HG03558 (cell line): ENCODE results near the gene GLG1.
"Not testable (repeated sequence)": the region's sequence is repeated elsewhere in the genome, so short reads cannot be mapped to it uniquely, and the experiment has no call there.

Source experiments
- ATAC-seq: cut with Tn5 transposase; IDR thresholded peaks from one replicate; pipeline ENCODE4 v1.9.1; 2021; ENCODE audit warnings: moderate number of reproducible peaks; ENCODE audit not compliant: unreplicated experiment; ENCODE audit errors: extremely low read depth

GLG1 gene

DNA sequence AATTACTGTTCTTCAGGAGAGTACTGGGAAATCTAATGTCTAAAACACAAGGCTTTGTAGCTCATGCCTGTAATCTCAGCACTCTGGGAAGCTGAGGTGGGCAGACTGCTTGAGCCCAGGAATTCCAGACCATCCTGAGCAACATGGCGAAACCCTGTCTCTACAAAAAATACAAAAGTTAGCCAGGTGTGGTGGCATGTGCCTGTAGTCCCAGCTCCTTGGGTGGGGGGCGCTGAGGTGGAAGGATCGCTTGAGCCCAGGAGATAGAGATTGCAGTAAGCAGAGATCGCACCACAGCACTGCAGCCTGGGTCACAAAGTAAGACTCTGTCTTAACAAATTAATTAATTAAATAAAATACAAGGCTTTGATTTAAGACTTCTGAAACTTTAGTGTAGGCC is 60.8 kb downstream of the GLG1 start:
- ATAC-seq = not testable (repeated sequence)

DNA sequence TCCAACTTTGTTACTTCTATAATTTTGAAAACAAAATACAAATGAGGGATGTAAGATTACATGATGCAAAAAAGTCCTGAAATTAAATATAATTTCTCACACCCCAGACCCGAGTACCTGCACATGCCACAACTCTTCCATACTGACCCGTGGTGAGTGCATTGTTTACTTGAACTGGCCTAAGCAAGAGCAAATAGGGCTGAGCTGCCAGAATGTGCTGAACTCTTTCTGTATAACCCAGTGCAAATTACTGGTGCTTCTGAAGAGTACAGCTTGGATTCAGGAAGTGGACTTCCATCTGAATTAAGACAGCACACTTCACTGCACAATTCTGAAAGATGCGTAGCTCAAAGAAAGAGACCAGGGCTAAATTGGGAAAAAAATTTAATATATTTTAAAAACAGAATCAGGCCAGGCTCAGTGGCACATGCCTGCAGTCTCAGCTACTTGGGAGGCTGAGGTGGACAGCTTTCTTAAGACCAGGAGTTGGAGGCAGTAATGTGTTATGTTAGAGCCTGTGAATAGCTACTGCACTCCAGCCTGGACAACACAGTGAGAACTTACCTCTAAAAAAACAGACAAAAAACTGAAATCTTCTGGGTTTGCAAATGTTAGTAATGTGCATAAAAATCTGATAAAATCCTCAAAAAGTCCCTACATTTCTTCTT is 63.9 kb downstream of the GLG1 start:
- ATAC-seq = not testable (repeated sequence)

DNA sequence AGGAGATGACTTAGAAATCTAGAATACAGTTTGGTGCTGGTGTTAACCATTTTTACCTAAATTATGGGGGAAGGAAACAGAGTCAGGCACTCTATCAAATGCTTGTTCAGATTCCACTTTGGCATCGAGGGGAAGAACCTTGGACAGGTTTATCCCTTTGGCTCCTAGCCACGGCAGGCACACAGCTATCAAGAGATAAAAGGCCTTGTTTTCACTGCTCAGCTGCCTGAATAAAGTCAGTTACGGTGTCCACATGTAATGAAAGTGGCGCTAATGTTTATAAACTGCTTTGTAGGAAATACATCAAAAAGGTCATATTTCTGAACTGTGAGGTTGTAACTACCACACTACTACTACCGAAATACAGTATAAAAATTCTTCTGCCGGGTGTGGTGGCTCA is 66.3 kb downstream of the GLG1 start:
- not testable (repeated sequence) for ATAC-seq

DNA sequence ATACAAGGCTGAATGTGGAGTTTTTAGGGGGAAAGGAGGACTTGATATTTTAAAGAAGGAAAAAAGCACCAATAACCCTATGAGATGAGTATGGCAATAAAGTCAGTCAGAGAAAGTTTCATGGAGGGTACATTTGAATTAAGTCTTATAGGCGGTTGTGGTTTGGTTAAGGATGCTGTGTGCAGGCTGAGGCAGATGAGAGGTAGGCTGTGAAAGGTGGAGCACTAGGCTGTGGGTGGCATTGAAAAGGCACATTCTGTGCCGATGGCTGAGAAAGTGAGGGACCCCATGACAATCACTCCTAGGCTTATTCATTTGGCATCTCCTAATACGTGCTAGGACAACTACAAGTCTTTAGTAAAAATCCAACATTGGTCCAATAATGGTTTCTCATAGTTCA is 68.1 kb downstream of the GLG1 start:
- ATAC-seq = not testable (repeated sequence)

DNA sequence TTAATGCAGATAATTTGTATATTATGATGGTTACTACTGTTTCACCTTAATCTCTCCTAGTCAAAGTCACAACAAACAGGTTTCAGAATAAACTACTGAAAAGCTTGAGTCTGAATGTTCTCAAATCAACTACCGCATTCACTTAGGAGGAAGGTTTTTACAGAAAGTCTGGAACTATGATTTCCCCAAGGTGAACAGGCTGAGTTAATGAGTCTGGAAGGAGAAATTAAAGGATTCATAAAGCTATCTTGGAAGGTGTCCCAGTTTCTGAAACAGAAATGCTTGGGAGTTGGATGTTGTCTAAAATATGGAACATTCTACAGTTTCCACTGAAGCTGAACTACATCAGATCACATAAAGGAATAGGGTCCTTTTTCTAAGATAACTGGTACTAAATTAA is 69.2 kb downstream of the GLG1 start:
- ATAC-seq = not testable (repeated sequence)

DNA sequence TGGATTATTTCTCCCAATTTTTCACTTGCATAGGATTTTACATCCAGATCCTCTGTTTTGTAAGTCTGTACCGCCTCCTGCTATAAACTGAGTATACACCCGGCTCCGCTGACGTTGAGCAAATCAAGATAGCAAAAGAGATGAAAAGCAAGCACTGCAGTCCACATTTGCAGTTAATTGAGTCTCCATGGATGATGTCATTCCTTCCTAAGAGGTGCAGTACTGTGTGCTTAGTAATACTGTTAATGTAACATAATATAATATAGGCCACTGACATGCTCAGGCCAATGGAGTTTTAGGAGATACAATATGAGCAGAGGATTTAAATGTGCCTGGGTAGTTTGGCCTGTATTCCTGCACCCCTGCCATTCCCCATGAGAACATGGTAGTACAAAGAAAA is 72.3 kb downstream of the GLG1 start:
- not testable (repeated sequence) for ATAC-seq

DNA sequence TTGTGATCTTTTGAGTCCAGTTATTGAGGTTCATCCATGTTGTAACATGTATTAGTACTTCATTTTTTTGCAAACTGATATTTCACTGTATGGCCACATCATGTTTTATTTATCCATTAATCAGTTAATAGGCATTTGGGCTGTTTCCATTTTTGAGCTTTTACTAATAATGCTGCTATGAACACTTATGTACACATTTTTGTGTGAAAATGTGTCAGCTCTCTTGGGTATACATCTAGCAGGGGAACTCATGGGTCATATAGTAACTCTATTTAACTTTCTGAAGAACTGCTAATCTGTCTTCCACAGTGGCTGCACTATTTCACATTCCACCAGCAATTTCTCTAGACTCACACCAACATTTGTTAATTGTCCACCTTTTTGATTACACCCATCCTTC is 82.0 kb downstream of the GLG1 start:
- no peak for ATAC-seq

DNA sequence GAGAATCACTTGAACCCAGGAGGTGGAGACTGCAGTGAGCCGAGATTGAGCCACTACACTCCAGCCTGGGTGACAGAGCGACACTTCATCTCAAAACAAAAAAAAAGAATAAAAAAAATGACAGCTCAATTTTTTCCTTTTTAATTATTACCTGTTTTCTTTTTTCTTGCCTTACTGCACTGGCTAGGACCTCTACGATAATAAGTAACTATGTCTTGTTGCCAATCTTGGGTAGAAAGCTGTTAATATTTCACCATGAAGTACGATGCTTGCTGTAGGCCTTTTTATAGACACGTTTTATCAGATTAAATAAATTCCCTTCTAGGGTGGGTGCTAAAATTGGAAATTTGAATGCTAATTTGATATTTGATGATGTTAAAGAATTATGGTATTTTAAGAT is 82.8 kb downstream of the GLG1 start:
- no peak for ATAC-seq

DNA sequence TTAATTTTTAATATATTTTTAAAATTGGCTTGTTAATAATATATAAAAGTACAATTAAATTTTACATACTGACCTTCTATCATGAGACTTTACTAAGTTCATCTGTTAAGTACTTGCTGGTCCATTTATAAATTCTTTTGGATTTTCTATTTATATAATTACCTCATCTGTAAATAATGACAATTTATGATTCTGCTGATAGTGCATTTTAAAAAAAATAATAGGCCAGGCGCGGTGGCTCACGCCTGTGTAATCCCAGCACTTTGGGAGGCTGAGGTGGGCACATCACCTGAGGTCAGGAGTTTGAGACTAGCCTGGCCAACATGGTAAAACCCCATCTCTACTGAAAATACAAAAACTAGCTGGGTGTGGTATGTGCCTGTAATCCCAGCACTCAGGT is 83.2 kb downstream of the GLG1 start:
- not testable (repeated sequence) for ATAC-seq

DNA sequence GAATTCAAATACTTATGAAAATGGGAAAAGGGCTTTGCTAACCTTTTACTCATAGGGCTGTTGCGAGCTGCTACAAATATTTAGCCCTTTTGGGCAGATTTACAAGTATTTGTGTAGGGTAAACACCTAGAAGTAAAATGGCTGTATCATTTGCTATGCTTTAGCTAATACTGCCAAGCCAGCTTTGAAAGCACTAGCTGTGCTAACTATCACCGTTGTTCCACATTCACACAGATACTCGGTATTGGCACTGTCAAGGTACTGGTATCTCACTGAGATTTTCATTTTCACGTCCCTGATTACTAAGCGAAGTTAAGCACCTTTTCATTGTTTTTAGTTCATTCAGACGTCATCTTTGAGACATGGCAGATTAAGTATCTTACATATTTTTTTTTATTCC is 84.8 kb downstream of the GLG1 start:
- ATAC-seq = no peak

DNA sequence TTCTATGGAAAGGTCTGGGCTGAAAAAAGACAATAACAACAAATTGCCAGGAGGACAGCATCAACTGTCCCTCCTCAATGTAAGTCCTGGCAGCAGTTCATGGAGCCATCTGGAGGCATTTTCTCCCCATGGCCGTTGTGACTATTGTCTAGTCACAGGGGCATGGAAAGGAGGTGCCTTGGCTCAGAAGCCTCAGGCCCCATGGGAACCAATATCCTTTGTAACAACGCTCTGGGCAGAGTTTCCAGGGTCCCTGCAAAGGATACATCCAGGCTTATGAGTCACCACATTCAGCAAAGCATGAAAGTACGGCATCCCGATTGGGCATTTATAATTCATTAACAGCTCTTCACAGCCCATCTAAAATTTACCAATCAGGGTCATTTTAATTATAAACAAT is 85.2 kb downstream of the GLG1 start:
- no peak for ATAC-seq

DNA sequence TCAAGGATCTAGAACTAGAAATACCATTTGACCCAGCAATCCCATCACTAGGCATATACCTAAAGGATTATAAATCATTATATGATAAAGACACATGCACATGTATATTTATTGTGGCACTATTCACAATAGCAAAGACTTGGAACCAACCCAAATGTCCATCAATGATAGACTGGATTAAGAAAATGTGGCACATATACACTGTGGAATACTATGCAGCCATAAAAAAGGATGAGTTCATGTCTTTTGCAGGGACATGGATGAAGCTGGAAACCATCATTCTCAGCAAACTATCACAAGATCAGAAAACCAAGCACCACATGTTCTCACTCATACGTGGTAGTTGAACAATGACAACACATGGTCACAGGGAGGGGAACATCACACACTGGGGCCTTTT is 88.0 kb downstream of the GLG1 start:
- not testable (repeated sequence) for ATAC-seq

DNA sequence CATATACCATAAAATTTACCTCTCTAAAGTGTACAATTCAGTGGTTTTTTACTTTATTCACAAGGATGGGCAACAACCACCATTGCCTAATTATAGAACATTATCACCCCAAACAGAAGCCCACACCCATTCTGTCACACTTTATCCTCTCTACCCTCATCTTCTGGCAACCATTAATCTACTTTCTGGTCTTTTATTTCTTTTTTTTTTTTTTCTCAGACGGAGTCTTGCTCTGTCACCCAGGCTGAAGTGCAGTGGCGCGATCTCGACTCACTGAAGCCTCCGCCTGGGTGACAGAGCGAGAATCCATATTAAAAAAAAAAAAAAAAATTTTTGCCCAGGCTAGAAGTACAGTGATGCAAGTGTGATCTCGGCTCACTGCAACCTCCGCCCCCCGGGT is 95.0 kb downstream of the GLG1 start:
- ATAC-seq = no peak

DNA sequence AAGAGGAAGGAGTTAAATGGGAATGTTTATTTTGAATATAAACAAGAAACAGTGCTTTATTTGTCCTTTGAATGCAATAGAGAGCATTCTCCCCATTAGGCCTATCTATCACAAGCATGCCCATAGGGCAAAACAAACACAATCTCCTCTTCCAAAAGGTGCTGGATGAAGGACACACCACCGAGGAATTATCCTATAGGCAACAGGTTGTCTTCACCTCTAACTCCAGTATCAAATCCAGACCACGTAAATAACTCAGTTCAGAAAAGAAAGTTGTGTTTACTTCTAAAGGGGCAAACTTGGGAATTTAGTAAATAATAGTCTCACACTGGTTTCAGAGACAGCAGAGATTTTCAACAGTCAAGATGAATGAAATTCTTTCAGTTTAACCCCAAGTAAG is 101.9 kb downstream of the GLG1 start:
- ATAC-seq = no peak

DNA sequence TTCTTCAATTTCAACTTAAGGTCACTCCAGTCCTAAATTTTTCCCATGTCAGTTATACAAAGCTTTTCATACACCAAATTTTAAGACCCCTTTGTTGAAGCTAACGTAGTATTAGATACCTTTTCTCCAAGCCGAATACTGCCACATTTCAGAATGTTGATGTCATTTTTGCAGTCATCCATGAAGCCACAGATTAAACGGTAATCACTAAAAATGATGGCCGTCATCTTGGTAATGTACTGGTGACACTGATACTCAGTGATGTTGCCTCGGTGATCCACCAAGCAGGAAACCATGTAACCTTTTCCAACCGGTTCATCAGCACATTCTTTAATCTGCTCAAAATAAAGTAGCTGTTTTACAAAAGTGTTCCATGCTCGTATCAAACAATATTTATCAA is 103.5 kb downstream of the GLG1 start:
- ATAC-seq = no peak

DNA sequence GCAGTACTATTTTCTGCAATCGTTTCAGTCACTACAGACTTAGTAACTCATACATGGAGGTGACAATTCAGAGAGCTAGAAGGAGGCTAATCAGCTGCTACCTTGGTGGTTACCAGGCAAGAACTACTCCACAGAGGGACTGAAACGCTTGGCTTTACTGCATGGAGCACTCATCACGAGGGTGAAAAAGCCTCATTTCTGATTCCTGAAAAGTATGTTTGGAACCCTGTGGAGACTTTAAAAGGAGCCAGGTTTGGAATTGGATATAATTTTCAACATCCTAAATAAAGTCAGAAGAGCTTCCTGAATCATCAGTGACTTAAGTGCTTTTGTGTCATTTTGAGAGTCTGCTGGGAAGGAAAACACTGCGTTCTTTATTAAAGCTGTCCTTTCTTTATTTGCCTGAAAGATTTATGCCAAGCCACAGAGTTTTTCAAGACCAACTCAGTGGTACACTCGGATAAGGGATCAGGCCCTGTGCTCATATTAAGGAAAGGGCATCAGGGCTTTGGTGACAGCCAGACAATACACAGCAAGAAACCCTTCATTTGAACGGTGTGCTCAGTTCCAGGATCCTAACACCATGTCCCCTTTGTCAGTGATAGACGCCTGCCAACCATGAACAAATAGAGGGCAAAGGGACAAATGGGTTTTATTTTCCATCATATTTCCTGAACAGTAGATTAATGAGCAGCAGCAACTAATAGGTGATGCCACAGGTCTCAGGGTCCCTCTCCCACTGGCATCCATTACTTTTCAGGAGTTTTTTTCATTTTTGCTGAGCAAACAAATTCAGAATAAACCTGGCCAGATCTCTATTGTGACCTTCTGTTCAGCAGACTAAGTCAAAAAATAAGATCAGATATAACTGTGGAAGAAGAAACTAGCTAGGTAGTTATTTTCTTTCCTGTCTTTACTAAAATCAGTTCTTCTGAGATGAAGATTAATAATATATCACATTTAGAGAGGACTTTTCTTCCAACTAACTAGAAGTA is 105.1 kb downstream of the GLG1 start:
- no peak for ATAC-seq

DNA sequence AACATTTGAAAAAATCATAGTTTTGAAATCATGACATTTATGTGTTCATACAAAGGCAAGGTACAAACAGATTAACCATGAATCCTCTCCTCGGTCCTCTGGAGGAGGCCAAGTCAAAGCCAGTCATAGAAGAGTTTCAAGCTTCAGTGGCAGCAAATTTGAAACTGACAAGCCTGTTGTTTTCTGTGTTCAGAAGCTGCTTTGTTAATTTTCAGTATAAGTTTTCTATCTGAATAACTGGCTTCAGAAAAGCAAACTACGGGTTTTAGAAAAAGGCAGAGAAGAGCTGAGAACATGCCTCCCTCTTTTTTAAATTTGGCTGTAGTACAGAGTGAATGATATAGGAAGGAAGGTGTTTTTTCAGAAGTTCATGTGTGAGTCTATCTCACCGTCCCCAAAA is 106.0 kb downstream of the GLG1 start:
- no peak for ATAC-seq

DNA sequence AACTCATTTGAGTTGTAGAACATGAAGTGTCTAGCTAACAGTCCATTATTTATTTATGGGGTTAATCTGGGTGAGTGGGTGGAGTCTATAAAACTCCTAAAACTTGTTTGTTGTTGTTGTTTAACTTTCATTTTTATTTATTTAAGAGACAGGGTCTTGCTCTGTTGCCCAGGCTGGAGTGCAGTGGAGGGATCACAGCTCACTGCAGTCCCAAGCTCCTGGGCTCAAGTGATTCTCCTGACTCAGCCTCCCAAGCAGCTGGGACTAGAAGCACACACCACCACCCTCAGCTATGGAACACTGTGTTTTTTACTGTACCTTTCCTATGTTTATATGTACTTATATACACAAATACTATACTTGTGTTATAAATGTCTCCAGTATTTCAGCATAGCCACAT is 107.8 kb downstream of the GLG1 start:
- ATAC-seq = no peak

DNA sequence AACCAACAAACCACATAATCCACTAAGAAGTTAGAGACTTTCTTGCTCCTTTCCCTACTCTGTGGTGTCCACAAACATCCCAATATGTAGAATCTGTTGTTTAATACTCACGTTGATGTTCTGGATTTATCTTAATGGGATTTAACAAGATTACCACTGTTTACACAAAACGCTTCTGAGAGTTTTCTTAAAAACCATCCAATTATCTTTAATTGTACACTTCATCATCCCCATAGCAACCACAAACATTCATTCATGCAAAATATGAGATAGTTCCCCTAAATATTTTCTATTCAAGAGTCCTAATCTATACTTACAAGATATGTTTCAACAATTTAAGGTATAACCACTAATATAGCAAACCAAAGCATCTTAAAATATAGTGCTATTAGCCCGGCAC is 109.2 kb downstream of the GLG1 start:
- no peak for ATAC-seq

DNA sequence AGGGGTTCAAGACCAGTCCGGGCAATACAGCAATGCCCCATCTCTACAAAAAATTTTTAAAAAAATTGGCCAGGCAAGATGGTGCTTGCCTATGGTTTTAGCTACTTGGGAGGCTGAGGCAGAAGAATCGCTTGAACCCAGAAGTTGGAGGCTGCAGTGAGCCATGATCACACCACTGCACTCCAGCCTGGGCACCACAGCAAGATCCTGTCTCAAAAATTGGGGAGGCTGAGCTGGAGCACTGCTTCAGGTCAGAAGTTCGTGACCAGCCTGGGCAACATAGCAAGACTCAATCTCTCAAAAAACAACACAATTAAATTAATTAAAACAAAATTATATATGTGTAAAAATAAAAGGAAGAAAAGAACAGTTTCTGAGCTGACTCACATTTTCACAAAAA is 110.9 kb downstream of the GLG1 start:
- no peak for ATAC-seq

DNA sequence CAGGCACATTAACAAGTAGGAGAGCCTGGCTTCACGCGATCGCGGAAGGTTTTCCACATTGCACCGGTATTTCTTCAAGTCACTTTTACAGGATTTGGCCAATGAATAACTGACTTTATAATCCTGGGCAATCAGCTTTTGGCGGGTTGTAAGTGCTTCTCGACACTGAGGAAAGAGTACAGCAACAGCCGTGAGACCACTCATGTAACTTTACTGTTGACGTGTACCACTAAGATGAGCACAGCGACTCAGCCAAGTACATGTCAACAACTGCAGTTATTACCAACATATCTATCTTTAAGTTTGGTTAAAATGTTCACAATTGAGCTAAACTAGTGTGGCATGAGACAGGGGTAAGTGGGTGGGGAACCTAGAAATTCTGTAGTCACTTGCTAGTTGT is 113.9 kb downstream of the GLG1 start:
- ATAC-seq = no peak
